ENCODE data around the gene POLR3E.
"Not testable (repeated sequence)": the region's sequence is repeated elsewhere in the genome, so short reads cannot be mapped to it uniquely, and the experiment has no call there.

Gene POLR3E

GRCh38 chr16:22366371-22366770 is 69.2 kb downstream of the POLR3E start:
- no peak for DNase-seq (ENCODE audit: low read depth)

- DNase-seq (ENCODE audit: low read depth) = no peak
Observed at GRCh38 chr16:22366889-22367288, 69.7 kb downstream of the POLR3E start.

GRCh38 chr16:22368200-22368826 is 71.1 kb downstream of the POLR3E start:
- not testable (repeated sequence) for DNase-seq (ENCODE audit: low read depth)

GRCh38 chr16:22369221-22369811 is 72.1 kb downstream of the POLR3E start:
- DNase-seq (ENCODE audit: low read depth) = no peak

- DNase-seq (ENCODE audit: low read depth) = no peak
Observed at GRCh38 chr16:22370038-22370820, 73.0 kb downstream of the POLR3E start.

- no peak for DNase-seq (ENCODE audit: low read depth)
Observed at GRCh38 chr16:22372882-22373661, 75.9 kb downstream of the POLR3E start.

- DNase-seq (ENCODE audit: low read depth) = peak; percentile 23
Observed at GRCh38 chr16:22373662-22374310, 76.6 kb downstream of the POLR3E start.

- DNase-seq (ENCODE audit: low read depth) = peak; percentile 89
Observed at GRCh38 chr16:22374311-22375116, 77.3 kb downstream of the POLR3E start, which contains the start of gene CDR2. Gene CDR2, minus strand, starts transcription at chr16:22374619. Its CDS starts 310 bp downstream, at chr16:22374309.

- DNase-seq (ENCODE audit: low read depth) = no peak
Observed at GRCh38 chr16:22375117-22375962, 78.1 kb downstream of the POLR3E start.

GRCh38 chr16:22375963-22376640 is 78.9 kb downstream of the POLR3E start:
- DNase-seq (ENCODE audit: low read depth) = no peak

- no peak for DNase-seq (ENCODE audit: low read depth)
Observed at GRCh38 chr16:22379656-22380055, 82.4 kb downstream of the POLR3E start.

- DNase-seq (ENCODE audit: low read depth) = no peak
Observed at GRCh38 chr16:22380529-22380928, 83.3 kb downstream of the POLR3E start.

GRCh38 chr16:22381392-22381791 is 84.2 kb downstream of the POLR3E start:
- no peak for DNase-seq (ENCODE audit: low read depth)

GRCh38 chr16:22383827-22384226 is 86.6 kb downstream of the POLR3E start:
- DNase-seq (ENCODE audit: low read depth) = no peak

All from stimulated activated CD8-positive, alpha-beta memory T cell treated with anti-CD3 and anti-CD28 coated beads, Interleukin-15, amount 100 ng/mL, for 24 hours (primary cell).